ENCODE results near the gene CYP4A22. TPM values are rescaled to one million over a fixed set of nuclear protein-coding genes. Genes with fewer than 3 reads are reported as not detected.

Gene CYP4A22
- total and polyA plus RNA-seq, 2 of the 4 experiments (the other 2 are of a cell fraction): not detected

DNA sequence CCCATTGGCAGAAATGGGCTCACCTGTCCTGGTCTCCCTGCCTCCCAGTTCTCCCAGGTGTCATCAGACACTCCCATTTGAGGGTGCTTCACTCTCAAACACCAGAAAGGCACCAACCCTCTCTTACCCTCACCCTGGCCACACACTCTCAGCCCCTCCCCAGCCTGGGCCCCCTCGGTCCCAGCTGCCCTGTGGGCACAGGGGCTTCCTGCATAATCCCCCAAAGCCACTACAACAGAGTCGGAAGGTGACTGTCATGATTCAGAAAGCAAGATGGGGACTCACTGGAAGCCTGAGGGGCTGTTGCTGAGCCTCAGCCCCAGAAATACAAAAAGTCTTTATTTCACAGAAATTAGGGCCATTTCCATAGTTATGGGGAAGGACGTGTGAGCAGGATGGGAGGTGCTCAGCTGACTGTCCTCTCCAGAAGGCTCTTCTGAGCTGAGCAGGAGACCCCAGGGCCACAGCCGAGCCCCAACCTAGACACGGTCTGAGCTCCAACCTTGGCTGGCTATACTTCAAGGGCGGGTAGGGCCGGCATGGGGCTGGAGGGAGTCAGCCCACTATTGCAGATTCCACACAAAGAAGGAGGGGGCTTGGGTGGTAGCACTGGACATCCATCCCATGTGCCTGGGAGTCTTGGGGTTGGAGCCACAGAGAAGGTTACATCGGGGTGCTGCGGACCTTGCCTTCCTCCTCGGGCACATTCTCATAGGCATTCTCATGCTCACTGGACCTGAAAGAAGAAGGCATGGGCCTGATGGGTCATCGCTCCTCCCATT lies 46.3 kb downstream of the CYP4A22 start:
- H4K8ac ChIP-seq (ENCODE audit: low read depth in 2 of 2, low read length in 2 of 2): no peak overlapping the region
- H3K4ac ChIP-seq (ENCODE audit: low read depth, low read length): no peak overlapping the region
- no peak overlapping the region for H3K18ac ChIP-seq (ENCODE audit: low read depth, low read length)

More for the DNA sequence above, 46.3 kb downstream of the CYP4A22 start:
- H3K4me2 ChIP-seq (ENCODE audit: low read depth, low read length): no peak overlapping the region
- in situ Hi-C loops (cut with MboI; ENCODE audit: low sequenced_read_pairs) (loop anchor here (5.0 to 10.0 kb wide), 2 partner anchors 239 to 531 kb away; no protein-coding TSS in a partner anchor), intact Hi-C loops (cut with micrococcal nuclease) (no loop called here), dilution Hi-C loops (cut with HindIII; ENCODE audit: low sequenced_read_pairs, unreplicated experiment) (no loop called here)
- H4K5ac ChIP-seq (ENCODE audit: low read depth, low read length): no peak overlapping the region
- peaks cover 2% of the 10 kb centered on the region; the same call in 1 of the 2 replicates for H3K27me3 ChIP-seq (ENCODE audit: control insufficient read depth, insufficient read depth, low read length)
- H2BK20ac ChIP-seq (ENCODE audit: low read depth, low read length): no peak overlapping the region
- no peak overlapping the region for H3K56ac ChIP-seq (ENCODE audit: extremely low read depth, insufficient read depth, low read length)
- H3K23ac ChIP-seq (ENCODE audit: low read depth, low read length): no peak overlapping the region
- H2BK120ac ChIP-seq (ENCODE audit: low read depth, low read length): no peak overlapping the region
- no peaks in the 10 kb centered on the region for H4K20me1 ChIP-seq (ENCODE audit: insufficient read depth, low read length)
- no peak overlapping the region for H2BK5ac ChIP-seq (ENCODE audit: low read depth, low read length, poor library complexity, severe bottlenecking)
- H2AK9ac ChIP-seq (replicated peaks; ENCODE audit: low read depth, low read length, poor library complexity): peak overlapping the region; percentile 24
- H3K4me3 ChIP-seq (ENCODE audit: insufficient read depth, low read depth, low read length): no peak overlapping the region
- H3K9me1 ChIP-seq (ENCODE audit: insufficient read depth, low read length): no peaks in the 10 kb centered on the region
- ChIA-PET POLR2A (ENCODE audit: unreplicated experiment) (no interaction called here), CTCF (interaction anchor here (0.6 kb wide), 2 partner anchors 194 to 491 kb away, joined by 3 to 4 read pairs; no protein-coding TSS in a partner anchor)
- H2AK5ac ChIP-seq (ENCODE audit: low read depth, low read length): no peak overlapping the region
- no TSS peak for BruUV-seq (replicated peaks)
- ATAC-seq (ENCODE audit: low read depth) (no peak), DNase-seq (no peak)
- WGBS, 2 experiments (ENCODE audit: extremely low coverage in 2 of 2, insufficient read length in 1 of 2): 90% methylated on average over 3 of the region's 11 CpGs; no CpG with 5 or more reads in 1 of the 2 experiments
- H3K36me3 ChIP-seq (ENCODE audit: control insufficient read depth, insufficient read depth, low read length): no peaks in the 10 kb centered on the region
- H2AFZ ChIP-seq (replicated peaks; ENCODE audit: low read length, poor library complexity): no peak overlapping the region
- no peaks in the 10 kb centered on the region for H3K79me1 ChIP-seq (ENCODE audit: low read depth in 1 of 2, low read length in 2 of 2)
- no peaks in the 10 kb centered on the region for H3K4me1 ChIP-seq (ENCODE audit: control insufficient read depth, insufficient read depth, low read length)
- no peak for TF ChIP-seq CEBPB (IDR thresholded peaks at IDR 0.05; ENCODE audit: low read depth, low read length)
- TF ChIP-seq, protein P1, sequence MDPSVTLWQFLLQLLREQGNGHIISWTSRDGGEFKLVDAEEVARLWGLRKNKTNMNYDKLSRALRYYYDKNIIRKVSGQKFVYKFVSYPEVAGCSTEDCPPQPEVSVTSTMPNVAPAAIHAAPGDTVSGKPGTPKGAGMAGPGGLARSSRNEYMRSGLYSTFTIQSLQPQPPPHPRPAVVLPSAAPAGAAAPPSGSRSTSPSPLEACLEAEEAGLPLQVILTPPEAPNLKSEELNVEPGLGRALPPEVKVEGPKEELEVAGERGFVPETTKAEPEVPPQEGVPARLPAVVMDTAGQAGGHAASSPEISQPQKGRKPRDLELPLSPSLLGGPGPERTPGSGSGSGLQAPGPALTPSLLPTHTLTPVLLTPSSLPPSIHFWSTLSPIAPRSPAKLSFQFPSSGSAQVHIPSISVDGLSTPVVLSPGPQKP (IDR thresholded peaks at IDR 0.05; ENCODE audit: borderline replicate concordance, low read depth, low read length): no peak
- no peak for TF ChIP-seq CHD1 (IDR thresholded peaks at IDR 0.05; ENCODE audit: low read depth, low read length)
- no peak for TF ChIP-seq FOS (IDR thresholded peaks at IDR 0.05; ENCODE audit: low read depth, low read length)
- TF ChIP-seq NFE2L2 (IDR thresholded peaks at IDR 0.05; ENCODE audit: low read depth, low read length): no peak
- TF ChIP-seq RAD21 (IDR thresholded peaks at IDR 0.05; ENCODE audit: low read length): no peak
- no peak for TF ChIP-seq MXI1 (IDR thresholded peaks at IDR 0.05; ENCODE audit: borderline replicate concordance, low read depth, low read length)
- no peak for TF ChIP-seq POLR2A (IDR thresholded peaks at IDR 0.05; ENCODE audit: low read depth, low read length)
- TF ChIP-seq RCOR1 (IDR thresholded peaks at IDR 0.05; ENCODE audit: insufficient replicate concordance, low read length): no peak
- TF ChIP-seq, protein P2, sequence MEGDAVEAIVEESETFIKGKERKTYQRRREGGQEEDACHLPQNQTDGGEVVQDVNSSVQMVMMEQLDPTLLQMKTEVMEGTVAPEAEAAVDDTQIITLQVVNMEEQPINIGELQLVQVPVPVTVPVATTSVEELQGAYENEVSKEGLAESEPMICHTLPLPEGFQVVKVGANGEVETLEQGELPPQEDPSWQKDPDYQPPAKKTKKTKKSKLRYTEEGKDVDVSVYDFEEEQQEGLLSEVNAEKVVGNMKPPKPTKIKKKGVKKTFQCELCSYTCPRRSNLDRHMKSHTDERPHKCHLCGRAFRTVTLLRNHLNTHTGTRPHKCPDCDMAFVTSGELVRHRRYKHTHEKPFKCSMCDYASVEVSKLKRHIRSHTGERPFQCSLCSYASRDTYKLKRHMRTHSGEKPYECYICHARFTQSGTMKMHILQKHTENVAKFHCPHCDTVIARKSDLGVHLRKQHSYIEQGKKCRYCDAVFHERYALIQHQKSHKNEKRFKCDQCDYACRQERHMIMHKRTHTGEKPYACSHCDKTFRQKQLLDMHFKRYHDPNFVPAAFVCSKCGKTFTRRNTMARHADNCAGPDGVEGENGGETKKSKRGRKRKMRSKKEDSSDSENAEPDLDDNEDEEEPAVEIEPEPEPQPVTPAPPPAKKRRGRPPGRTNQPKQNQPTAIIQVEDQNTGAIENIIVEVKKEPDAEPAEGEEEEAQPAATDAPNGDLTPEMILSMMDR (conservative IDR thresholded peaks at IDR 0.05; ENCODE audit: low read depth, low read length): no peak
- H3K9ac ChIP-seq (ENCODE audit: low read depth, low read length): no peak overlapping the region
- no peak overlapping the region for H3K14ac ChIP-seq (replicated peaks; ENCODE audit: low read depth, low read length)
- no peak overlapping the region for H2BK15ac ChIP-seq (ENCODE audit: low read depth, low read length)
- no peak overlapping the region for H4K91ac ChIP-seq (ENCODE audit: insufficient read depth, low read depth, low read length)
- no peaks in the 10 kb centered on the region for H3K9me3 ChIP-seq (ENCODE audit: control insufficient read depth, insufficient read depth, low read length)
- H3K27ac ChIP-seq (ENCODE audit: insufficient read depth, low read length): no peak overlapping the region
